Measurements from ENCODE around the gene GSTO2. TPM values are rescaled to one million over a fixed set of nuclear protein-coding genes. Genes with fewer than 3 reads are reported as not detected.
A peak's percentile ranks its signal among the peaks of the same experiment; 100 is the strongest.
"Not testable (repeated sequence)": the region's sequence is repeated elsewhere in the genome, so short reads cannot be mapped to it uniquely, and the experiment has no call there.

GSTO2 gene
- 1.4 TPM for polyA plus RNA-seq (2013, experiment 1 of 2; ENCODE audit: insufficient read length)
- 1.1 TPM for polyA plus RNA-seq (2013, experiment 2 of 2; ENCODE audit: insufficient read length)

DNA sequence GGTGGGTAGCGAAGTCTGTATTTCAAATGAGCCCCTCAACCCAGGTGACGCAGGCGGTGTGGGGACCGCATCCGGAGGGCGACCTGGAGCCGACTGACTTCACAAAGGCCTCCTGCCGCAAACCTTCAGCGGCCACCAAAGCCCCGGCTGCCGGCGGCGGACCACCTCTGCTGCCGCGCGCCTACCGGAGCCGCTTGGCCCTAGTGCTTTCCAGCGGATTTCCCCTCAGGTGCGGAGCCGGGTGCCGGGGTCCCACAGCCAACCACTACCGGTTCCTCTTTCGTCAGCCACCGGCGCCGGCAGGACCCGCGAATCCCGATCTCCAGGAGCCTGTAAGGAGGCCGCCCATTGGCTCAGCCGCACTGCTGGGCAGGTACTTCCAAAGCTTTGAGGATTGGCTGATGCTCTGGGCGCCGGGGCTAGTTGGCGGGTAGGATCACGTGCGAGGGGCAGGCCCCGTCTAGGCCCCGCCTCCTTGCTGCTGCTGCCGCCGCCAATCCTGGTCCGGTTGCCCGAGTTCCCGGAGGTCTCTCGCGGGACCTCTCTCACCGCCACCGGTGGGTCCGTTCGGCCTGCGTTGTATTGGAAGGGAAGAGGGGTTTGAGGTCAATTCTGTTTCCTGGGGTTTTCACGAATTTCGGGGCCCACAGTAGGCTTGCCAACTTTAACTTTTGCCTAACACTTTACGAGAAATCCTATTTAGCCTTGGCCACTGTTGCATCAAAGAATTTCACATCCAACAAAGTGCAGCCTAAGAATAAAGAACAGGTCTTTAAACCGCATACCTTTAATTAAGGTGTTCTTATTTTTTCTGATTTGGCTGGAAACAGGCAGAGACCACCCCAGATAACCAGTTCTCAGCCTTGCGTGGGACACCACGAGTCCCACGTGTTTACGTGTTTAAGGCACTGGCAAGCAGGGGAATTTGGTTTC is at the start of gene GSTO2:
Gene GSTO2 (plus strand): TSS at position 472 of the 933 bp plus-strand sequence. CDS start 5,732 bp downstream, outside the sequence.
- peak; percentile 99 for DNase-seq

DNA sequence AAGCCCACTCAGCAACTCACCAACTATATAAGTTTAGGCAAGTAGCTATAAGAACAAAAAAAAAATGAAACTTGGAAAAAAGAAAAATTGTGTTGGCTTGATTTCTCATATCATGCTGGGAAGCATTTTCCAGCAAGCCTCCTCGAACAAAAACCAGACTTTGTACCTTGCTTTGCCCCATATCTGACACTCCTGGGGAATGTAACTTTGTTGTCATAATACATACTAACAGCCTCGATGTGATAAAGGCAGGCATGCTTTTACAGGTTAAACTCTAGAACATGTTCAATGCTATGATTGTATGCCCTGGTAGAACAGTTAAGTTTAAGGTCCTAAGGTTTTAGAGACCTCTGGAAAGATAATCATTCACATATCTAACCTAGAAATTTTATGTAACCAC is 48.5 kb upstream of the GSTO2 start:
- no peak for DNase-seq

DNA sequence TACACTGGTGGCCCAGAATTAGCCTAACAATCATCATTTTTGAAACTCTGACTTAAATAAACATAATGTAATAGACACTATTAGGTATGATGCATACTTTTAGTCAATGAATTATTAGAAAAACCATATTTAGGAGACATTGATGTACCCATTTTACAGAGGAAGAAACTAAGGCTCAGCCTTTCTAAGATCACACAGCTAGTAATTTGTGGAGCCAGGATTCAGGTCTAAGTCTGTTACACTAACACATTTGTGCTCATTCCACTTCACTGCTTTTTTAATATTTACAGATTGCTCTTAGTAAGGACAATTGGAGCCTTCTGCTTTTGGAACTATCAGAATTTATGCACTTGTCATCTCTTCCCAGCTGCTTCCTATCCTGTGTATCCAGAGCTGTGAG is 45.7 kb upstream of the GSTO2 start:
- no peak for DNase-seq

DNA sequence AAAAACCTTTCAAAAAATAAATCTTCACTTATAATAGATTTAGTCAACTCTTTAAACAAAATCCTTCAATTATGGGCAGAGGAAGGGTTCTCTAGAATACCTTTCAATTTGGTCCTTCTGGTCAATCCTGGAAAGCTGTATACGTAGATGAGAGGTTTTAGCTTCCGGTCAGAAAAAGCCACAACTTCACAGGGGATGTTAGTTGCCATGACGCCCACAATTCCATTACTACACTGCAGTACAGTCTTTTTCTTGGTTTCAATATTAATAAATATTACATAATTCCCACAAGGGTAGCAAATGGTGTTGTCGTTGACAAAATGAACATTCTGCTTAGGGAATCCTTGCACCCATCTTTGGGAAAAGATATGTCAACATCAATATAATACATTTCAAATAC is 38.5 kb upstream of the GSTO2 start:
- no peak for DNase-seq

DNA sequence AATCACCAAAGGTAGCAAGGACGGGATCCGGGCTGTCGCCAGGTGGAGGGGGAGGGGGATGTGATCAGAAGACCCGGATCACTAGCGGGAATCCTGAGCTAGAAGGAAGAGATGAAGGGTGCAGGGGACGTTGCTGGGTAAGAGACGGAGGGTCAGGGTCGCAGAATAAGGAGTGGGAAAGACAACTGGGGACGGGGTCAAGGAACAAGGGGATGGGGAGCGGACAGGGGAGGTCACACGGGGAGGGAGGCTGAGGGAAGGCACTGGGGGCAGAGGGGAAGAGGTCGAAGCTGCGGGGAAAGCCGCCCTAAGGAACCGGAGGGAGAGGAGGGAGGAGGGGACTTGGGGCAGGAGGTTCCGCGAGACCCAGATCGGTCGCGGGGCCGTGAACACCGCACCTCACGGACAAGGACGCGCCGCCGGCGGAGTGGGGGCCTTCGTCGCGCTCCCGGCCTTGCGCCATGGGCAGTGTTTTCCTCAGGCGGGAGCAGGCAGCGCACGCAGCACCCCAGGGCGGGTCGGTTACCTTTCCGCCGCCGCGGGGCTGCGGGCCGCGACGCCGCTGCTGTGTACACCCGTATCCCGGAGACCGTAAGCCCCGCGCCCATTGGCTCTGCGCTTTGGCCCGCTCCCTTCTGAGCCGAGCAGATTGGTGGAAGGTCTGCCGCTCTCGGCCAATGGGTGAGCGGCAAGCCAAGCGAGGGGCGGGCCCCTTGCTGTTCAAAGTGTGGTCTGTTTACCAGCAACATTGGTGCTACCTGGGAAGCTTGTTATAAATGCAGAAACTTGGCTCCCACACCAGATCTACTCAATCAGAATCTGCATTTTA is 37.0 kb upstream of the GSTO2 start, which contains the start of gene CFAP43:
Gene CFAP43 (minus strand): TSS at position 581 of the 829 bp plus-strand sequence. CDS start 118 bp downstream, at position 463.
- DNase-seq = peak; percentile 94

DNA sequence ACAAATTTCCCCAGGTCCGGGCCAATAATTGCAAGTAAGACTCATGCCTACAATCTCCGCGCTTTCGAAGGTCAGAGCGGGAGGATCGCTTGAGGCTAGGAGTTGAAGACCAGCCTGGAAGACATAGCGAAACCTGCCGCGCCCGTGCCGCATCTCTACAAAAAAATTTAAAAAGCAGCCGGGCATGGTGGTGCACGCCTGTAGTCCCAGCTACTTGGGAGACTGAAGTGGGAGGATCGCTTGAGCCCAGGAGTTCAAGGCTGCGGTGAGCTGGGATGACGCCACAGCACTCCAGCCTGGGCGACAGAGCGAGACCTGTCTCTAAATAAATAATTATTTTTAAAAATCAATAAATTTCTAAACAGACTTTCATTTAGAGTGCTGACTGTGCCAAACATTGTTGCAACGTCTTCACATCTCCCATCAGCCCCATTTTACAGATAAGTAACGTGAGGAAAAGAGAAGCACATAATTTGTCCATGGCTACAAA is 36.3 kb upstream of the GSTO2 start:
- DNase-seq = no peak

DNA sequence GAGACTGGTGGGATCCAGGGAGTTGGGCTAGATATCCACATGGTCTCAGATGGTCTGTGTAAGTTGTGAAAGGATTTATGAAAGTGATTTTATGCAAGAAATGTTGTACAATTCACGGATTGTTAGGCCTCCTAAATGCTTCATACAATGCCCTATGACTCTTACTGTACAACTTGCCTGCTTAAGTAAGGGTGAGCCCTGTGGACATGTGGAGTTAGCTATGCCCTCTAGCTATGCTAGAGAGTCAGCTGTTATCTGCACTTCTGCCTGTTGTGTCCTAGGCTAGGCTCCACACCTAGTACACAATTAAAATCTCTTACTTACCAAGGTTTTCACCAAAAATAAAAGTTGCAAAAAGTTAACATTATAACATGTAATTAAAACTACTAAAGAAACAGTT is 35.2 kb upstream of the GSTO2 start:
- DNase-seq = no peak

DNA sequence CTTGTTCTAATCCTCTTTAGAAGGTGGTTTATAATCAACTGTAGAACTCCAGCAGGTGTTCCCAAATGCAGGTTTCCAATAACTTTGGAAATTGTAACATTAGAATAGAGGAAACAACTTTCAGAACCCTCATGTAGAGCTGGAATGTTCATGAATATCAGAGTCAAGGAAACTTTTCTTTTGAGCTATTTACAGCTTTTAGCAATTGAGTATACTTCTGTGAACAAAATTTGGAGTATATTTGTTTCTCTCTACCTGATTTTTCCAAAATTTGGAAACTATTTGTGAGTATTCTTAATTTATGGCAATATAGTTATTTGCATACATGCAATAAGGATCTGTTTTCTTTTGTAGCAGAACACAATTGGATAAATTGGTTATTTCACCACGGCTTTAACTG is 34.0 kb upstream of the GSTO2 start:
- DNase-seq = no peak

DNA sequence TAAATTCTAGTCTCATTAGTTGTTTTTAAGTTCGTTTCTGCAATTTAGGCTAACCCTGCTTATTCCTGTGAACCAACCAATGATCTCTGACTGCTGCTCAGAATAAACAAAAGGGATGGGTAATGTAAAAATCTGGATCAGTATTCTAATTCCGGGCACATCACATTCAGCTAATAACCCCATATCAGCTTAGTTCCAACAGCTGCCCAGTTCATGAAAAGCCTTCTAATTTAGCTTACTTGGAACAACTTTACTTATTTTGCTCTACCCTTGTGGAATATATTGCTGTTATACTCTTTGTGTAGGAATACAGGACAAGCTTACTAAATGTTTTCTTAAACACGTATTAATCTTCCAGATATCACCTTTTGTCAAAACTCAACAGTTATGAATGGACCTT is 33.2 kb upstream of the GSTO2 start:
- no peak for DNase-seq

DNA sequence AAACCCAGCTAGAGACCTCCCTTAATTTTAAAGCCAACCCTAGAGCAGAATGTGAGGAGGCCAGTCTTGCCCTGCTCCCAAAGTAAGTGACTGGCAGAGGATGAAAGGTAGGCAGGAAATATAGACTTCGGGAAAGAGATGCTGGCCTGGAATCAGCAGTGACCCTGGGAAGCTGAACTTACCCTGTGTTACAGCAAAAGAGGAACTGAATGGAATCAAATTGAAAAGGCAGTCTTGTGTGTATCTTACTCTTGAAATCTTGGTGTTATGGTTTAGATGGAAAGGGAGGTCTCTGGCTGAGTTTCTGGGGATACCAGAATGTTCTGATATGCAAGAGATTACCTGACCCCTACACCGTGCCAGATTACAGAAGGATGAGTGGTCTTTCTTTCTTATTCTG is 28.9 kb upstream of the GSTO2 start:
- DNase-seq = no peak

DNA sequence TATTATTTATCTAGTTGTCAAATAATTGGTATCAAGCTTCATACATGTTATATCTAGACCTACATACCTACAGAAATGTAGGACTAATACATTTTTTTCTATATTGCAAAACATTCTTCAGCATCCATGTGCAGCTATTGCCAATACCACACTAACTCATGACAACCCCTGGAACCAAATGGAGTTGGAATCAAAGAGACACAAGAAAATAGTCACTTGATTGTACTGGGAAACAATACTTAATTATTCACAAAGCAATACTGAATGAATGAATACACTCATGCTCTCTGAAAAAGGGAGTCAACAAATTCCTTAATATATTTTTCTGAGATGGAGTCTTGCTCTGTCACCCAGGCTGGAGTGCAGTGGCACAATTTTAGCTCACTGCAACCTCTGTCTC is 26.4 kb upstream of the GSTO2 start:
- no peak for DNase-seq

DNA sequence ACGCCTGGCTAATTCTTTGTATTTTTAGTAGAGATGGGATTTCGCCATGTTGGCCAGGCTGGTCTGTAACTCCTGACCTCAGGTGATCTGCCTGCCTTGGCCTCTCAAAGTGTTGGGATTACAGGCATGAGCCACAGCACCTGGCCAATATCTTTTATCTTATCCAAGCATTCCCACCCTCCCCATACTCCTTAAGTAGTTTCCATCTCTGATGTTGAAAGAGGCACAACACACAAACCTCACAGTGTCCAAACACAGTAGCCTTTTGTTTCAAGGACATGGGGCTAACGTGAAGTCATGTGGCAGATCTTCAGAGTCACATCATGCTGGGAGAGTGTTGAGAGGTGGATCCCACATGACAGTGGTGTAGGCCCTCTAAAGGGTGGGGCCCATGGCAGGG is 26.0 kb upstream of the GSTO2 start:
- not testable (repeated sequence) for DNase-seq

DNA sequence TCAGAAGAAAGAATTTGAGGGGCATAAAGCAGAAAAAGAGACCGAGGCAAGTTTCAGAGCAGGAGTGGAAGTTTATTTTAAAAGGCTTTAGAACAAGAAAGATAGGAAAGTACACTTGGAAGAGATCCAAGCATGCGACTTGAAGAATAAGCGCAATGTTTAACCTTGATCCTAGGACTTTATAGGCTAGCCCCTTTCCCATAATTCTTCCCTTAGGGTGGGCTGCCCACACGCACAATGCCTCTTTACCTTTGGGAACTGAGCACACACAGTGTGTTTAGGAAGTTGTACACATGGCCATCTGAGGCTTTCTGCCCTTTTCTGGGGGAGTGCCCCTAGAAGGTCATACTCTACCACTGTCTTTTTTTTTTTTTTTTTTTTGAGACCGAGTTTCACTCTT is 25.5 kb upstream of the GSTO2 start:
- no peak for DNase-seq

DNA sequence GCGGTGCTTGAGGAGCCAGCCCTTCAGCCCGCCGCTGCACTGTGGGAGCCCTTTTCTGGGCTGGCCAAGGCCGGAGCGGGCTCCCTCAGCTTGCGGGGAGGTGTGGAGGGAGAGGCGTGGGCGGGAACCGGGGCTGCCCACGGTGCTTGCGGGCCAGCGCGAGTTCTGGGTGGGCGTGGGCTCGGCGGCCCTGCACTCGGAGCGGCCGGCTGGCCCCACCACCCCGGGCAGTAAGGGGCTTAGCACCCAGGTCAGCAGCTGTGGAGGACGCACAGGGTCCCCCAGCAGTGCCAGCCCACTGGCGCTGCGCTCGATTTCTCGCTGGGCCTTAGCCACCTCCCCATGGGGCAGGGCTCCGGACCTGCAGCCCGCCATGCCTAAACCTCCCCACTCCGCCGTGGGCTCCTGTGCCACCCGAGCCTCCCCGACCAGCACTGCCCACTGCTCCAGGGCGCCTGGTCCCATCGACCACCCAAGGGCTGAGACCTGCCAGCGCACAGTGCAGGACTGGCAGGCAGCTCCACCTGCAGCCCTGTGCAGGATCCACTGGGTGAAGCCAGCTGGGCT is 23.8 kb upstream of the GSTO2 start:
- no peak for DNase-seq

DNA sequence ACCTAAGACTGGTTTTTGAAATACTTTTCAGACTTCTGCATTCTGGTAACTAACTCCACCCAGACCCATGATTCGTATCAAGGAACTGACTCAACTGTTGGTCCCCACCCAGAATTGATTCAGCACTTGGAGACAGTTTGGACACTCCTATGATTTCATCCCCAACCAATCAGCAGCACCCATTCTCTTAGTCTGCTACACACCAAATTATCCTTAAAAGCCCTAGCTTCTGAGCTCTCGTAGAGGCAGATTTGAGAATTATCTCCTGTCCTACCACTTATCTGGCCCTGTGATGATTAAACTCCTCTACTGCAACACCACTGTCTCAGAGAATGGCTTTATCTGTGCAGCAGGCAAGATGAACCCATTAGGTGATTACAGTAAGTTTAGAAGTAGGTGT is 22.0 kb upstream of the GSTO2 start:
- DNase-seq = peak; percentile 24

DNA sequence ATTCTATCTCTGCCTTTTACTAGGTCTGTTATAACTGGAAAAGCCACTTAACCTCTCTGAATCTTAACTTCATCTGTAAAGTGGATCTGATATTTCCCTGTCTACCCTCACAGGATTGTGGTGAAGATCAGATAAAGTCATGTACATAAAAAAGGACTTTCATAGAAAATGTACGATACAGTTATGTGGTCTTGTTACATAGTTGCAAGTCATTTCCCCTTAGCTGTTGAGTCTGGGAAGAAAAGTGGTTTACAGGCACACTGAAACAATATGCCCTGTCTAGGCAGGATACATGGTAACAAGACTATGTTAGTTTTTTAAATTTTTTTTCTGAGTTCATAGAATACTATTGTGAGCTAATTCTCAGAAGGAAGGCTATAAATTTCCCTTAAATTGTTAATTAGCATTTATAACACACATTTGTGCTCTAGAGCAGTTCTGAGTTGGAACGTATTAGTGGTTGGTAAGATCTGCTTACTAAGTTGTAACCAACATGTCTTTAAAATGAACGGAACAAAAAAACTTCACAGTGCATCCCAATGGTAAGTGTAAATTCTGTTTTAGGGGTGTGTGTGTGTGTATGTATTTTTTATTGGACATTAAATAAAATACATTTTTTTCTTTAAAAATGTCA is 21.4 kb upstream of the GSTO2 start:
- DNase-seq = no peak

DNA sequence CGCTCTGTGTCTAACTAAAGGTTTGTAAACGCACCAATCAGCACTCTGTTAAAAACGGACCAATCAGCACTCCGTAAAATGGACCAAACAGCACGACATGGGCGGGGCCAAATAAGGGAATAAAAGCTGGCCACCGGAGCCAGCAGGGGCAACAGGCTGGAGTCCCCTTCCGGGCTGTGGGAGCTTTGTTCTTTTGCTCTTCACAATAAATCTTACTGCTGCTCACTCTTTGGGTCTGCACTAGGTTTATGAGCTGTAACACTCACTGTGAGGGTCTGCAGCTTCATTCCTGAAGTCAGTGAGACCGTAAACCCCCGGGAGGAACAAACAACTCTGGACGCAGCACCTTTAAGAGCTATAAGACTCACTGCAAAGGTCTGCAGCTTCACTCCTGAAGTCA is 20.1 kb upstream of the GSTO2 start:
- not testable (repeated sequence) for DNase-seq

DNA sequence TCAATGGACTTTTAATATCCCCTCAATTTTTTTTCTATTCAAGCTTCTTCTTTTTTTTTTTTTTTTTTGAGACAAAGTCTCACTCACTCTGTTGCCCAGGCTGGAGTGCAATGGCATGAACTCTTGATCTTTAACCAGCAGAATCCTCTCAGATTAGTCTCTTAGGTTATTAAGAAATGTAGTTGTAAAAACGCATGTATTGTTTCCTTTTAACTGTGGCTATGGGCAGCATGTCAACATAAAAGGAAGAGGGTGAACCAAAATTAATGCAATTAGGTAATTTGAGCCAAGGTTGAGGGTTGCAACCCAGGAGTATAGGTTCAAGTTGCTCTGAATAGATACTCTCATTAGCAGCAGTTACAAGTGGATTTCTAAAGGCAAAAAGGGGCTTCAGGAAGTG is 18.6 kb upstream of the GSTO2 start:
- no peak for DNase-seq

DNA sequence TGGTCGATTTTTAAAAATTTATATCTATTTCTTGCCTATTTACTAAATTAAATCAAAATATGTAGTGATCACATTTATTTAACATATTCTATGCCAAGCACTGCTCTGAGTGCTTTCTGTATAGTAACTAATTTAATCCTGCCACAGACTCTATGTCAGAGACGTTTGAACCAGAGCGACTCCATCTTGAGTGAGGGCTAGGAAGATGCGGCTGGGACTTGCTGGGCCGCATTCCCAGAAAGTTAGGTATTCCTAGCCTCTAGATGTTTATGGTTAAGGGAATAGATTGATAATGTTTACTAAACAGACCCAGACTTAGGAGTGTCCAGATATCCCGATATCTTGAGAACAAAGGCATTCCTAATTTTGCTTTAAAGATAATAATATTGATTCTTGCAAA is 17.5 kb upstream of the GSTO2 start:
- no peak for DNase-seq

DNA sequence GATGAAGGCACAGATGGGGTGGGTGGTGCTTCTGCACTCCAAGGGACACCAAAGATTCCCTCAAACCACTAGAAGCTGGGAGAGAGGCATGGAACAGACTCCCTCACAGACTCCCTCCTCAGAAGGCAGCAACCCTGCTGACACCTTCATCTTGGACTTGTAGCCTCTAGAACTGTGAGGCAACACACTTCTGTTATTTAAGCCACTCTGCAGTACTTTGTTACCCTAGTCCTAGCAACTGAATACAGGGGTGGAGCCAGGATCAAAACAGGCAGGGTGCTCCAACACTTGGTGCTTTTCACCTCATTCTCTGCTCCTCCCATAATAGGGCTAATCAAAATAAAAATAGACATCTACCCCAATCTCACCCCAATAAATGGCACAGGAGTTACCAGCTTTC is 16.6 kb upstream of the GSTO2 start:
- DNase-seq = no peak

DNA sequence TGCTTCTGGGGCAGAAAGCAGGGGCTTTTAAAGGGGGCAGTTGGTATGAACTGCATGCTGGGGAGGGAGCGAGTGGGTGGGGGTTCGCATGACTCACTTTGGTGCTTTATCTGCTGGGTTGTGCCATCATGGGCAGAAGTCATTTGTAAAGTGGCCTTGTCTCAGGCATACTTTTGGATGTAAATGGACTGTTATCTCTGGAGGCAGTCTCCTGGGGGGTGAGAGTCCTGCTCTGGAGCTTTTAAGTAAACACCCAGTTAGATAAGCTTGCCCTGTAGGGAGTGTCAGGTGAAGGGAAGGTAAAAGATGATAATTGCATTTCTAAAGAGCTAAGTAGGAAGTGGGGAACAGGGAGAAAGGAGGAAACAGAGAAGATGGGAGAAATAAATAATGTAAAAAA is 15.9 kb upstream of the GSTO2 start:
- no peak for DNase-seq

All from fibroblast of skin of scalp (primary cell).